Activated naive CD4-positive, alpha-beta T cell treated with Interleukin-2 at 50 U/mL for 16 hours (primary cell): ENCODE data around the gene ONECUT2.
A peak's percentile ranks its signal among the peaks of the same experiment; 100 is the strongest.

Source experiments
- DNase-seq: peaks from one replicate; pipeline ENCODE4 v3.0.0-alpha.2; 2020

Gene ONECUT2

GRCh38 chr18:57431467-57432080, 3.6 kb upstream of the ONECUT2 start:
- no peak for DNase-seq

DNA sequence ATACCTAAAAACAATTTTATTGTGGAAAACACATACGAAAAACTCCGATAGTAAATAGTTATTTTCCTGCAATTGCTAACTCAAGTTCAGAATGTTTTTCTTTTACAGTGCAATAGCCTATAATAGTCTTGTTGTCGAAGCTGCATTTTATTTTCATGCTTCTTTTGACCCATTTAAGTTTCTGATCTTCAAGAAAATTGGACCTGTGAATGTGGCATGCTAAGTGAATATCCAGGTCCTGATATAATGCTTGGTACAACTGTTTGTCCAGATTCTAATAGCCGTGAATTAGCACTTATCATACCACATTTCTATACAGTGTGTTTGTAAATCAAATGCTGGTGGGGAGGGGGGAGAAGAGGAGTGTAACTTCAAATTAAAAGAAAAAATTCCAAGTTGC, 3.0 kb upstream of the ONECUT2 start:
- DNase-seq, result no peak

GRCh38 chr18:57432751-57433400, 2.3 kb upstream of the ONECUT2 start:
- no peak for DNase-seq

GRCh38 chr18:57433482-57433881, 1.7 kb upstream of the ONECUT2 start:
- no peak for DNase-seq

DNA sequence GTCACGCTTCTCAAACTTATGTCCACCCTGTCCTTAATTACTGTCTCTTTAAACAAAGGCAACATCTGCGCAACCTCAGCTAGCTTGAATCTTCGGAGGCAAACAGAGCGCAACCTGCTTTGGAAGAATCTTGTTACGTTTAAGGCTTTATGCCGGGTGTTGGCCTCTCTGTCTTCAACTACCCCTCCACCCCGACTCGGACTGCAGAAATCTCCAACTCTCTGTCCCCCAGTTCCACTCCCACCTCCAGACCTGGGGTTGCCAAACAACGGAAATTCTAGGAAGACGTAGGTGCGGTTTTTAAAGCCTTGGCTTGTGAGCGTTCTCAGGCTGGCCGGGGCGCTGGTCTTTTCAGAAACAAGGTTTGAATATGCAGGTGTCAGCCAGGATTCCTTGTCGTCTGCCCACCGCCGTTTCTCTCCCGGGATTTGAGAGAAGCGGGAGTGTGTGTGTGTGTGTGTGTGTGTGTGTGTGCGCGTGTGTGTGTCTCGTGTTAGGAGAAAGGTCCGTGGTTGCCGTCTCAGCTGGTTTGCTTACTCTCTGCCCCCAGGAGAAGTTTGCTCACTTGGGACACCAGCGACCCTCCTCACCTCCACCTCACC, 1.1 kb upstream of the ONECUT2 start:
- DNase-seq, result no peak

DNA sequence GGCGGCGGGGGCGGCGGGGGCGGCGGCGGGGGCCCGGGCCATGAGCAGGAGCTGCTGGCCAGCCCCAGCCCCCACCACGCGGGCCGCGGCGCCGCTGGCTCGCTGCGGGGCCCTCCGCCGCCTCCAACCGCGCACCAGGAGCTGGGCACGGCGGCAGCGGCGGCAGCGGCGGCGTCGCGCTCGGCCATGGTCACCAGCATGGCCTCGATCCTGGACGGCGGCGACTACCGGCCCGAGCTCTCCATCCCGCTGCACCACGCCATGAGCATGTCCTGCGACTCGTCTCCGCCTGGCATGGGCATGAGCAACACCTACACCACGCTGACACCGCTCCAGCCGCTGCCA, 644 bp downstream of the ONECUT2 start:
- no peak for DNase-seq

- no peak for DNase-seq
Observed at GRCh38 chr18:57436191-57436964, 1.2 kb downstream of the ONECUT2 start.

DNA sequence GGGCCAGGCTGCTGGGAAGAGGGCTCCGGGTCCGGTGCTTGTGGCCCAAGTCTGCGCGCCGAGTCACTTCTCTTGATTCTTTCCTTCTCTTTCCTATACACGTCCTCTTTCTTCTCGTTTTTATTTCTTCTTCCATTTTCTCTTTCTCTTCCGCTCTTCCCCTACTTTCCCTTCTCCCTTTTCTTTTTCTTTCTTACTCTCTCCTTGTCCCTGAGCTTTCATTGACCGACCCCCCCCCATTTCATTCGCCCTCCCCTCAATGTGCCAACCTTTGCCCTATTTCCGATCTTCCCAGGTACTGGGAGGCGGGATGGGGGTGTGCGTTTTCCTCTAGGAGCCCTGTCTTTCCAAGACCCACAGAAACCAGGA, 1.8 kb downstream of the ONECUT2 start:
- DNase-seq, result no peak

GRCh38 chr18:57437402-57437765, 2.2 kb downstream of the ONECUT2 start:
- no peak for DNase-seq

- peak; percentile 37 for DNase-seq
Observed at GRCh38 chr18:57437766-57438671, 2.8 kb downstream of the ONECUT2 start.

DNA sequence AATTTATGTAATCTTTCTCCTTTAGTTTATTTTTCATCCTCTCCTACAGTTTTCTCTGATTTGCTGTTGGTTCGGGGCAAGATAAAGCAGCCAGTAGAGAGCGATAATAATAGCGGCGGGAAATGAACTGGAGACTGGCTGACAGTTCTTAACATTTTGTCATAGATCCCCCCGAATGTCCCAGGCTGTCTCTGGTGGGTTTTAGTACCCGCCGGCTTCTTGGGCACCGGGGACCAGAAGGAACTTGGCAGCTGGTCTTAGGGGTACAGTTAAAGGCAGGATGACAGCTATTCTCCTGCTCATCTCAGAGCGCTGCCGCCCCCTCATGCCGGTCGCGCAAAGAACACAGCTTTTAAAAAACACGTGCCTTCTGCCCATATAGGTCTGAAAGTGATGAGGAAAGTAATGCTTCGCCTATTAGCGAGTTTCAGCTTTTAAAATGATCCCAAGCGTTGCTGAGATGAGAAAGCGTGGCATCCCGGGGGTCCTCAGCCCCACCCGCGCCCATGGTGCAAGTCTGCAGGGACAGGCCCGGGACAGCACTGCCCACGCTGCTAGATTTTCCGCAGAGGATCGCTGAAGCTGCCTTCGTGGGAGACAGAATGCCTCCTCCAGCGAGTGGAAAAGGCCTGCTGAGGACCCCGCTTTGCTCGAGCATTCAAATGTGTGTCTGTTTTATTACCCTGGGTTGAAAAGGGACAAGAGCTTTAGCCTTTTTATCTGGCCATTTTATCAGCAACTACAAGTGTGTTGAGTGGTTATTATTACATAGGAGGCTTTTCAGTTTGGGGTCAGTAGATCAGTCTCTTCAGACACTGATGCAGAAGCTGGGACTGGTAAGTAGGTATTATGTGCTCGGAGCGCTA, 3.8 kb downstream of the ONECUT2 start:
- no peak for DNase-seq

GRCh38 chr18:57439609-57439968, 4.4 kb downstream of the ONECUT2 start:
- DNase-seq, result no peak

DNA sequence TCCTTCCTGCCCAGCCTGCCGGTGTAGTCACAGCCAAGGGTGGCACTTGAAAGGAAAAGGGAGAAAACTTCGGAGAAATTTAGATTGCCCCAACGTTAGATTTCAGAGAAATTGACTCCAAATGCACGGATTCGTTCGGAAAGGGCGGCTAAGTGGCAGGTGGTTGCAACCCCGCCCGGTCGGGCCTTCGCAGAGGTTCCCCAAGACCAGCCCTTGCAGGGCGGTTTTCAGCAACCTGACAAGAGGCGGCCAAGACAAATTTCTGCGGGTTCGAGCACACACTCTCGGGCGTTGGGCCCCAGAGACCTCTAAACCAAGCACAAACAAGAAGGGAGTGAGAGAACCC, 4.8 kb downstream of the ONECUT2 start:
- DNase-seq, result no peak

DNA sequence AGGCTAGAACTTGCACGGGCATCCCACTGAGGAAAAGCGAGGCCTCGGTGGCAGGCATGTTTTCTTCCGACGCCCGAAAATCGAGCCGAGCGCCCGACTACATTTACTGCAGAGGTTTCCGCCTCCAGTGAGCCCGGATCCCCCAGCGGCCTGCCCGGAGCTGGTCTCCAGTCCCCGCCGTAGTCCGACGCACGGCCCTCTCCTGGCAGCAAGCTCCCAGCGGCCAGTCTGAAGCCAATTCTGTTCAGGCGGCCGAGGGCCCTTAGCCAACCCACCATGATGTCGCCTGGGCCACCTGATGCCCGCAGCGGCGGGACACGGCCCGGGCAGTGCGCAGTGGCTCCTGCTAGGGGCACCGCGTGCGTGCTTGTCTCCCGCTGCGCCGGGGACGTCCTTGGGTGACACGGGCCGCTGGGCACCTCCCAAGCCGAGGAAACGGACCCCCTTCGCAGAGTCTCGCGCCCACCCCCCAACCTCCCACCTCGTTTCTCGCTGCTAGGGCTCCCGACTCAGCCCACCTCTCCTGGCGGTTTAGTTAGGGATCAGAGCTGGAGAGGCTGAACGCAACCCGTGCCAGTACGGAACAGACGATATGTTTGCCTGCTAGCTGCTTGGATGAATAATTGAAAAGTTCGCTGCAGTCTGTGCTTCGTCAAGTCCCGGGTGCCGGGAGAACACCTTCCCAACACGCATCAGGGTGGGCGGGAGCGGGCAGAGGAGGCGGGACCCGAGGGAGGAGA, 5.3 kb downstream of the ONECUT2 start:
- DNase-seq, result no peak

DNA sequence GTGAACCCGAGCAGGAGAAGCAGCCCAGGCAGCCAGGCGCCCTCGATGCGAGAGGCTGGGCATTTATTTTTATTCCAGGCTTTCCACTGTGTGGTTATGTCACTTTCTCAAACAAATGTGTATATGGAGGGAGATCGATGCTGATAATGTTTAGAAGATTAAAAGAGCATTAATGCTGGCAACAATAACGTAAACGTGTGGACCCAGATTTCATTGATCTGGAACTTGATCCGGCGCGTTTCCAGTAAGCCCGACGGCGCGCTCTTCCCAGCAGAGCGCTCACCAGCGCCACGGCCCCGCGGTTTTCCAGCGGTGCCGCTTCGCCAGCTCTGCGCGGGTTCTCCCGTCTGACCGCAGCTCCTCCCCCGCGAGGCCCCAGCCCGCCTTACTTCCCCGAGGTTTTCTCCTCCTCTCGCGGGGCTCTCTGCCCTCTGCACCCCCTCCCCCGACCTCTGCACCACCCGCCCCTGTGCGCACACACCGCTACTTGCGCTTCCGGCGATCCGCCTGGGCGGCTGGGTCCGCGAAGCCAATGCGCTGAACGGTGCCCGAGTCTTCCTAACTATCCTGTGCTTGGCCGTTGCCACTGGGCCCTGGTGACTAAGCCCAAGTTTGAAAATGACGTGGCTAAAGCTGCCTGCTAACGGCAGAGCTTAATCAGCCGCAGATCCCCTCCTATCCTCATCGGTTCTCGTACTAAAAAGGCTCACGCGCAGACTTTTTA, 6.1 kb downstream of the ONECUT2 start:
- no peak for DNase-seq

GRCh38 chr18:57443247-57443646, 8.1 kb downstream of the ONECUT2 start:
- no peak for DNase-seq

- no peak for DNase-seq
Observed at GRCh38 chr18:57443702-57444101, 8.5 kb downstream of the ONECUT2 start.

DNA sequence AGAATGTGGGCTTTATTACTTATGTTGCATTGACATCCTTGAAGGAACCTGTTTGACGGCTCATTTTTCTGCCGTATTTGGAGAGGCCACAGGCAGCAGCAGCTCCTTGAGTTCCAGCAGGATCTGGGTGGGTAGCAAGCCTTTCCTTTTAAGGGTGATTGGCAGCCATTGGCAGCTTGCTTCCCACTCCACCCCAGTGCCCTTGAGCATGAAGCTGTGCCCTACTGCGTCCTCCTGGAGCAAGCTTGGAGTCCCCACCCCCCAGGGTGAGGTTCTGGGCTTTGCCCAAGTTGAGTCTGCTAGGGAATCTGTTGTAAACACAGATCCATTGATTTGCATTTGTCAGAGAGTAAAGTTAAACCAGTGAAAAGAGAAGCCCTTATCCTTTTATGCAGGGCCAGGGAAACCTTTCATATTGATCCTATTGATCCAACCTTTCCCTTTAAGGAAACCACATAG, 9.2 kb downstream of the ONECUT2 start:
- DNase-seq, result no peak

DNA sequence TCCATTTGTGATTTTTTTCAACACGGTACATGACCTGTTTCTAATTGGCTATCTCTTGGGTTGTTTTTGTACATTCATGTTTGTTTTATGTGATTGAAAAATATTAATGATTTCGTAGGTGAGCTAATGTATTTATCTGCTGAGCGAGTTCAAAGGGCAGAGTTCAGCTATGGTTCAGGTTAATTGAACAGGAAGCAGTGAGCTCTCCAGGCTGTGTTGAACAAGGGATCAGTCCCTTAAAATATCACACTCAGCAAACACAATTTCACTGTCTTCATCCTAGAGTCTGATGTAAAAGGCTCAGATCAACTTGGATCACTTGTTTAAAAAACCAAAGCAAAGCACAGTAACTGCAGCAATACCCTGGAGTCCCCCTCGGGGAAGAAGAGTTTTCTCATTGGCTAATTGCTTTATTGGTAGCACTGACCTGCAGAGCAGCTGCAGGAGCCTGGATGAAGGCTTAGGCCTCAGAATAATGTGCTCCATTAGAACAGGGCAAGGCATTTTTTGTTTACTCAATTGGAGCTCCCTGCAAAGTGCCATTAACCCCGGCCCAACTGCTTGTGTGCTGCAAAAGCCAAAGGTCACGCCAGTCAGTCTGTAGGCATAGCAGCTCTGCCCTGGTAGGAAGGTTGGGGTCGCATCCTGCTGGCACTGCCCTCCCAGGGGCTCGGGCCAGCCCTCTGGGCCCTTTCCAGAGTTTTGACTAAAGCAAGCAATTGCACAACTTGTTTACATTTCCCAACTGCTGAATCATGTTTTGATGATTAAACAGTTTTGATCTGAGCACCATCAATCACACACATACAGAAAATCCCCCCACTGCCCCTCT, 10.5 kb downstream of the ONECUT2 start:
- DNase-seq, result no peak

GRCh38 chr18:57446322-57446721, 11.1 kb downstream of the ONECUT2 start:
- DNase-seq, result no peak
